ENCODE data around the gene TMED3. TPM values are rescaled to one million over a fixed set of nuclear protein-coding genes. Genes with fewer than 3 reads are reported as not detected.

TMED3 gene
- total RNA-seq, 1 experiment from 2014 or later, result 164 TPM

GRCh38 chr15:79299841-79300235 is 11.1 kb upstream of the TMED3 start:
- Histone ChIP-seq H3K27ac (ENCODE audit: low read length) (no peak overlapping the region), H3F3A (ENCODE audit: low read length, unreplicated experiment) (no peaks in the 10 kb centered on the region), H3K27me3 (ENCODE audit: low read length) (peaks cover 76% of the 10 kb centered on the region), H3K4me2 (ENCODE audit: low read length) (no peak overlapping the region), H2AFZ (ENCODE audit: low read length) (no peak overlapping the region), H3K9me3 (ENCODE audit: low read length) (no peaks in the 10 kb centered on the region), H3K4me1 (ENCODE audit: insufficient read depth, low read length) (no peaks in the 10 kb centered on the region), H3K4me3 (ENCODE audit: low read length) (no peak overlapping the region), H3K36me3 (ENCODE audit: low read depth, low read length) (no peaks in the 10 kb centered on the region), H3K9ac (ENCODE audit: low read length) (no peak overlapping the region), H4K20me1 (ENCODE audit: low read length) (no peaks in the 10 kb centered on the region), H3K9me2 (replicated peaks; ENCODE audit: low read length) (no peaks in the 10 kb centered on the region), H3K79me2 (ENCODE audit: low read length) (no peaks in the 10 kb centered on the region)
- BruUV-seq (replicated peaks), result no TSS peak
- ChIA-PET CTCF (no interaction called here), POLR2A (ENCODE audit: unreplicated experiment) (no interaction called here)
- intact Hi-C loops (cut with micrococcal nuclease), result no loop called here
- DNase-seq (no peak), ATAC-seq (no peak)
- TF ChIP-seq EZH2 (IDR thresholded peaks at IDR 0.05; ENCODE audit: low read length, unreplicated experiment) (no peak), EZH2phosphoT487 (IDR thresholded peaks at IDR 0.05; ENCODE audit: borderline replicate concordance, low read length) (no peak)
- TF ChIP-seq, protein P1, sequence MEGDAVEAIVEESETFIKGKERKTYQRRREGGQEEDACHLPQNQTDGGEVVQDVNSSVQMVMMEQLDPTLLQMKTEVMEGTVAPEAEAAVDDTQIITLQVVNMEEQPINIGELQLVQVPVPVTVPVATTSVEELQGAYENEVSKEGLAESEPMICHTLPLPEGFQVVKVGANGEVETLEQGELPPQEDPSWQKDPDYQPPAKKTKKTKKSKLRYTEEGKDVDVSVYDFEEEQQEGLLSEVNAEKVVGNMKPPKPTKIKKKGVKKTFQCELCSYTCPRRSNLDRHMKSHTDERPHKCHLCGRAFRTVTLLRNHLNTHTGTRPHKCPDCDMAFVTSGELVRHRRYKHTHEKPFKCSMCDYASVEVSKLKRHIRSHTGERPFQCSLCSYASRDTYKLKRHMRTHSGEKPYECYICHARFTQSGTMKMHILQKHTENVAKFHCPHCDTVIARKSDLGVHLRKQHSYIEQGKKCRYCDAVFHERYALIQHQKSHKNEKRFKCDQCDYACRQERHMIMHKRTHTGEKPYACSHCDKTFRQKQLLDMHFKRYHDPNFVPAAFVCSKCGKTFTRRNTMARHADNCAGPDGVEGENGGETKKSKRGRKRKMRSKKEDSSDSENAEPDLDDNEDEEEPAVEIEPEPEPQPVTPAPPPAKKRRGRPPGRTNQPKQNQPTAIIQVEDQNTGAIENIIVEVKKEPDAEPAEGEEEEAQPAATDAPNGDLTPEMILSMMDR (conservative IDR thresholded peaks at IDR 0.05; ENCODE audit: low read depth, low read length), result no peak

- ATAC-seq, result no peak
- peaks cover 13% of the 10 kb centered on the region for H3K79me2 ChIP-seq (ENCODE audit: low read length)
- H4K20me1 ChIP-seq (ENCODE audit: low read length), result no peaks in the 10 kb centered on the region; the same call in 1 of the 2 replicates
- BruUV-seq (replicated peaks), result no TSS peak
- H3K4me3 ChIP-seq (ENCODE audit: low read length), result no peak overlapping the region
- CTCF ChIA-PET, result no interaction called here
- DNase-seq, result no peak
- H3K9me3 ChIP-seq (ENCODE audit: low read length), result no peaks in the 10 kb centered on the region
- peaks cover 12% of the 10 kb centered on the region for H3K4me1 ChIP-seq (ENCODE audit: insufficient read depth, low read length)
- peaks cover 58% of the 10 kb centered on the region for H3K27me3 ChIP-seq (ENCODE audit: low read length)
- H3K9ac ChIP-seq (ENCODE audit: low read length), result no peak overlapping the region
- no peak overlapping the region for H3K4me2 ChIP-seq (ENCODE audit: low read length)
- intact Hi-C loops (cut with micrococcal nuclease), result no loop called here
- POLR2A ChIA-PET (ENCODE audit: unreplicated experiment), result no interaction called here
- H3K36me3 ChIP-seq (ENCODE audit: low read depth, low read length), result no peaks in the 10 kb centered on the region
- H3K27ac ChIP-seq (ENCODE audit: low read length), result no peak overlapping the region
- no peaks in the 10 kb centered on the region for H3K9me2 ChIP-seq (replicated peaks; ENCODE audit: low read length)
- no peaks in the 10 kb centered on the region for H3F3A ChIP-seq (ENCODE audit: low read length, unreplicated experiment)
- no peak overlapping the region for H2AFZ ChIP-seq (ENCODE audit: low read length)
- no peak for TF ChIP-seq EZH2 (IDR thresholded peaks at IDR 0.05; ENCODE audit: low read length, unreplicated experiment)
- TF ChIP-seq, protein P1 (conservative IDR thresholded peaks at IDR 0.05; ENCODE audit: low read depth, low read length), result no peak
Observed at GRCh38 chr15:79307251-79307650, 3.7 kb upstream of the TMED3 start.

- H3K4me1 ChIP-seq (ENCODE audit: insufficient read depth, low read length), result peaks cover 28% of the 10 kb centered on the region
- H3K4me2 ChIP-seq (ENCODE audit: low read length), result no peak overlapping the region
- H2AFZ ChIP-seq (ENCODE audit: low read length), result no peak overlapping the region
- no peaks in the 10 kb centered on the region for H3K9me2 ChIP-seq (replicated peaks; ENCODE audit: low read length)
- H4K20me1 ChIP-seq (ENCODE audit: low read length), result peaks cover 5% of the 10 kb centered on the region; the same call in 1 of the 2 replicates
- no TSS peak for BruUV-seq (replicated peaks)
- TF ChIP-seq EZH2phosphoT487 (IDR thresholded peaks at IDR 0.05; ENCODE audit: borderline replicate concordance, low read length), result no peak
- TF ChIP-seq, protein P1 (conservative IDR thresholded peaks at IDR 0.05; ENCODE audit: low read depth, low read length), result no peak
- no peak for TF ChIP-seq EZH2 (IDR thresholded peaks at IDR 0.05; ENCODE audit: low read length, unreplicated experiment)
- H3K9ac ChIP-seq (ENCODE audit: low read length), result no peak overlapping the region
- H3K27ac ChIP-seq (ENCODE audit: low read length), result no peak overlapping the region
- no peak overlapping the region for H3K4me3 ChIP-seq (ENCODE audit: low read length)
- ATAC-seq (no peak), DNase-seq (no peak)
- ChIA-PET POLR2A (ENCODE audit: unreplicated experiment) (no interaction called here), CTCF (no interaction called here)
- H3K9me3 ChIP-seq (ENCODE audit: low read length), result no peaks in the 10 kb centered on the region
- H3K27me3 ChIP-seq (ENCODE audit: low read length), result peaks cover 43% of the 10 kb centered on the region
- intact Hi-C loops (cut with micrococcal nuclease), result no loop called here
- no peaks in the 10 kb centered on the region for H3F3A ChIP-seq (ENCODE audit: low read length, unreplicated experiment)
- peaks cover 29% of the 10 kb centered on the region for H3K79me2 ChIP-seq (ENCODE audit: low read length)
- peaks cover 5% of the 10 kb centered on the region for H3K36me3 ChIP-seq (ENCODE audit: low read depth, low read length)
Observed at GRCh38 chr15:79308874-79309273, 2.0 kb upstream of the TMED3 start.
